Upper lobe of left lung (tissue), 6 donors: ENCODE data around the gene IGFBP6. TPM values are rescaled to one million over a fixed set of nuclear protein-coding genes. Genes with fewer than 3 reads are reported as not detected.

Experiments
- ATAC-seq, 2 donors: fragments of 200-7000 bp; cut with Tn5 transposase; one replicate each; pipeline ENCODE4 v1.9.1; 2022; ENCODE audit warnings: mild to moderate bottlenecking in 2 of 2, moderate library complexity in 2 of 2; ENCODE audit not compliant: low FRiP score in 2 of 2
- DNase-seq, 2 donors: peaks; one replicate each; pipeline ENCODE4 v3.0.0-alpha.2; 2019 to 2020
- H3K27ac ChIP-seq, 4 donors: fragments of 200-600 bp; sonication (generic); one replicate each; pipeline ENCODE4 v1.5.1; 2016 to 2019
- H3K27me3 ChIP-seq, 4 donors: fragments of 200-600 bp; sonication (generic); one replicate each; pipeline ENCODE4 v1.5.1; 2017 to 2019
- H3K36me3 ChIP-seq, 4 donors: fragments of 200-600 bp; sonication (generic); one replicate each; pipeline ENCODE4 v1.5.1; 2016 to 2019
- H3K4me1 ChIP-seq, 4 donors: fragments of 200-600 bp; sonication (generic); one replicate each; pipeline ENCODE4 v1.5.1; 2018 to 2019
- H3K4me3 ChIP-seq, 4 donors: fragments of 200-600 bp; sonication (generic); one replicate each; pipeline ENCODE4 v1.5.1; 2017 to 2019; ENCODE audit warnings: mild to moderate bottlenecking in 2 of 4, moderate library complexity in 1 of 4
- H3K9me3 ChIP-seq, 4 donors: fragments of 200-600 bp; sonication (generic); one replicate each; pipeline ENCODE4 v1.5.1; 2018 to 2019
- CTCF ChIP-seq, 6 experiments: fragments of 450-650 bp in 4 of 6; fragments of 200-600 bp in 2 of 6; sonication (generic) in 2 of 6; IDR thresholded peaks; one replicate each; pipeline ENCODE4 v1.5.1; 2016 to 2019; ENCODE audit warnings: antibody characterized with exemption in 6 of 6
- EP300 ChIP-seq, 4 donors: sonication (generic); formaldehyde crosslinking; IDR thresholded peaks; one replicate each; pipeline ENCODE4 v1.5.1; 2017; ENCODE audit warnings: antibody characterized with exemption in 4 of 4, control low read depth in 2 of 4
- POLR2A ChIP-seq, 4 donors: fragments of 450-650 bp; IDR thresholded peaks; one replicate each; pipeline ENCODE4 v1.5.1; 2016 to 2017; ENCODE audit warnings: antibody characterized with exemption in 4 of 4, mild to moderate bottlenecking in 2 of 4
- POLR2AphosphoS5 ChIP-seq, 2 donors: sonication (generic); formaldehyde crosslinking; IDR thresholded peaks; one replicate each; pipeline ENCODE4 v1.5.1; 2017; ENCODE audit warnings: antibody characterized with exemption in 2 of 2
- WGBS, 2 donors: methylation state at CpG; one replicate each; pipeline ENCODE4 v1.1.5; 2017 to 2018; 5-methylcytosine and 5-hydroxymethylcytosine counted together
- total RNA-seq, 6 donors: library from RNA; depleted of rRNA in 4 of 6; stranded (reverse); fragments of >200 nt in 4 of 6; gene quantifications; one replicate each; pipeline versions ENCODE4 v1.1.0 to v1.2.1, GENCODE V29; 2016 to 2021
- donor health status: DM: no; HTN: no; CAD: no; lungs with moderate emphysema.
- donor health status: DM: no; HTN: yes; CAD: no; lungs with severe emphysema.

Gene IGFBP6
- total RNA-seq, 6 donors from 2014 or later = 12.6 to 112 (median 48.9) TPM

GRCh38 chr12:53062977-53063707 is 34.3 kb upstream of the IGFBP6 start:
- H3K4me1 ChIP-seq = peaks cover 48 to 56% (median 54%) of the 10 kb centered on the region in 4 donors
- 80 to 88% methylated on average over 8 to 14 of the region's 14 CpGs for WGBS, 2 donors
- no peaks in the 10 kb centered on the region for H3K9me3 ChIP-seq
- ATAC-seq (no peak), DNase-seq (no peak)
- TF ChIP-seq EP300 (IDR thresholded peaks at IDR 0.05) (no peak), CTCF (IDR thresholded peaks at IDR 0.05) (no peak), POLR2AphosphoS5 (IDR thresholded peaks at IDR 0.05) (no peak), POLR2A (IDR thresholded peaks at IDR 0.05) (no peak)
- H3K36me3 ChIP-seq = peaks cover 24 to 97% (median 76%) of the 10 kb centered on the region in 4 donors
- no peak overlapping the region for H3K4me3 ChIP-seq
- no peaks in the 10 kb centered on the region for H3K27me3 ChIP-seq
- peak overlapping the region in 3 of 4 donors; percentile 77 to 79 (median 78) for H3K27ac ChIP-seq

- H3K36me3 ChIP-seq = peaks cover 21 to 97% (median 71%) of the 10 kb centered on the region in 4 donors
- peaks cover 48 to 56% (median 54%) of the 10 kb centered on the region in 4 donors for H3K4me1 ChIP-seq
- H3K4me3 ChIP-seq = no peak overlapping the region
- 59 to 76% methylated on average over 13 of the region's 13 CpGs for WGBS, 2 donors
- no peak for DNase-seq
- ATAC-seq = peak in 1 of 2 donors; percentile 40
- no peaks in the 10 kb centered on the region for H3K27me3 ChIP-seq
- no peaks in the 10 kb centered on the region for H3K9me3 ChIP-seq
- TF ChIP-seq POLR2AphosphoS5 (IDR thresholded peaks at IDR 0.05) (no peak), POLR2A (IDR thresholded peaks at IDR 0.05) (no peak), EP300 (IDR thresholded peaks at IDR 0.05) (no peak), CTCF (IDR thresholded peaks at IDR 0.05) (no peak)
- peak overlapping the region; percentile 32 to 78 (median 74) for H3K27ac ChIP-seq
Observed at GRCh38 chr12:53063708-53064612, 33.5 kb upstream of the IGFBP6 start.

GRCh38 chr12:53064613-53065436 is 32.6 kb upstream of the IGFBP6 start:
- 77 to 79% methylated on average over 11 of the region's 11 CpGs for WGBS, 2 donors
- Histone ChIP-seq H3K27ac (peak overlapping the region; percentile 32 to 74 (median 68)), H3K4me3 (no peak overlapping the region), H3K4me1 (peaks cover 46 to 52% (median 47%) of the 10 kb centered on the region in 4 donors), H3K36me3 (peaks cover 14 to 97% (median 66%) of the 10 kb centered on the region in 4 donors), H3K27me3 (no peaks in the 10 kb centered on the region), H3K9me3 (no peaks in the 10 kb centered on the region)
- TF ChIP-seq POLR2A (IDR thresholded peaks at IDR 0.05) (peak in 1 of 4 donors; percentile 8), POLR2AphosphoS5 (IDR thresholded peaks at IDR 0.05) (no peak)
- DNase-seq (no peak), ATAC-seq (no peak)

GRCh38 chr12:53065470-53065869 is 32.0 kb upstream of the IGFBP6 start:
- Histone ChIP-seq H3K27me3 (no peaks in the 10 kb centered on the region), H3K4me1 (peaks cover 41 to 50% (median 42%) of the 10 kb centered on the region in 4 donors), H3K9me3 (no peaks in the 10 kb centered on the region), H3K27ac (peak overlapping the region; percentile 32 to 74 (median 68)), H3K4me3 (no peak overlapping the region), H3K36me3 (peaks cover 14 to 97% (median 63%) of the 10 kb centered on the region in 4 donors)
- no peak for TF ChIP-seq EP300 (IDR thresholded peaks at IDR 0.05)
- peak in 1 of 4 donors; percentile 4 for TF ChIP-seq POLR2A (IDR thresholded peaks at IDR 0.05)
- 74 to 79% methylated on average over 7 of the region's 7 CpGs for WGBS, 2 donors
- ATAC-seq = no peak
- DNase-seq = no peak
